ENCODE results near the gene PDE1A.

PDE1A gene

DNA sequence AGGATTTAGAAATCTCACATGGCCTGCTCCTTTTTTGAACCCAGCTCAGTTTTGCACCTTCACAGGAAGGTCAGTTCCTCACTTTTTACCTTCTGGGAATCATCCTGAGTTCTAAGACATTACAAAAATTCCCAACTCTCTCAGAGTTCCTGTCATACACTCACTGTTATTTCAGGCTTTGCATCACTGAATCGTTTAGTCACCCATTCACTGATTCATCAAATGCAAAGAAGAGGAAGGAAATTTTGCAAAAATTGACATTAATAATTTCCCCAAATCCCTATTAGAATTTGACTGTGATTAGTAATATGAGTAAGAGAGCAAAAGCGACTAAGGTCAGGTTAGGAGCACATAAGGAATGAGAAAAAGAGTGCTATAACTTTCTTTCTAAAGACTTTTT lies 197.5 kb downstream of the PDE1A start:
- no peak for DNase-seq (ENCODE audit: low spot score)
- H3K27ac ChIP-seq, result no peak overlapping the region
- TF ChIP-seq CTCF (IDR thresholded peaks at IDR 0.05), result no peak

DNA sequence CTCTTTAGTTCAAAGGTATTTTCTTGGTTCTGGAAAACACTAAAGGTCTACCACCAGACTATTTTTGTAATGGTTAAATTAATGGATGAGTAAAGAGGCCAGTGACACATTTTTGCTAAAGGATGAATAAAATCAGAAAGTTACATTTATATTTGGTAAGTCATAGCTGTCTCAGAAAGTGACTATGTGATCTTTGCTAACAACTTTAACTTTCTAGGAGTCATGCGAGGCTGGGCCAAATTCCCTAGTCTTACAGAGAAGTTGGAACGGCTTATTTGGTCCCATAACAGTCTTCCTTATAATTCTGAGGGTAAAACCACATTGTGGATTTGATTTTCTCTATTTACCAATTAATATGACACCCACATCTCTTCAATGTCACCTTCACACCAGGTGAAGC lies 198.1 kb downstream of the PDE1A start:
- H3K27ac ChIP-seq, result no peak overlapping the region
- TF ChIP-seq CTCF (IDR thresholded peaks at IDR 0.05), result no peak
- no peak overlapping the region for H3K4me3 ChIP-seq
- no peak for DNase-seq (ENCODE audit: low spot score)

More for the DNA sequence above, 197.5 kb downstream of the PDE1A start:
- no peak overlapping the region for H3K4me3 ChIP-seq

- TF ChIP-seq CTCF (IDR thresholded peaks at IDR 0.05), result no peak
- no peak overlapping the region for H3K27ac ChIP-seq
These were observed 198.8 kb downstream of the PDE1A start for GRCh38 chr2:182228073-182228473.

GRCh38 chr2:182226807-182227206 lies 200.0 kb downstream of the PDE1A start:
- DNase-seq (ENCODE audit: low spot score), result no peak
- Histone ChIP-seq H3K4me3 (no peak overlapping the region), H3K27ac (no peak overlapping the region)
- TF ChIP-seq CTCF (IDR thresholded peaks at IDR 0.05), result no peak

More at GRCh38 chr2:182228073-182228473, 198.8 kb downstream of the PDE1A start:
- no peak overlapping the region for H3K4me3 ChIP-seq
- no peak for DNase-seq (ENCODE audit: low spot score)

GRCh38 chr2:182224669-182225068 lies 202.2 kb downstream of the PDE1A start:
- TF ChIP-seq CTCF (IDR thresholded peaks at IDR 0.05), result no peak
- Histone ChIP-seq H3K4me3 (no peak overlapping the region), H3K27ac (no peak overlapping the region)
- no peak for DNase-seq (ENCODE audit: low spot score)

- Histone ChIP-seq H3K27ac (no peak overlapping the region), H3K4me3 (no peak overlapping the region)
- no peak for TF ChIP-seq CTCF (IDR thresholded peaks at IDR 0.05)
- DNase-seq (ENCODE audit: low spot score), result no peak
These were observed 205.8 kb downstream of the PDE1A start for GRCh38 chr2:182220998-182221397.

GRCh38 chr2:182220335-182220734 lies 206.5 kb downstream of the PDE1A start:
- DNase-seq (ENCODE audit: low spot score), result no peak
- TF ChIP-seq CTCF (IDR thresholded peaks at IDR 0.05), result no peak
- H3K27ac ChIP-seq, result no peak overlapping the region
- no peak overlapping the region for H3K4me3 ChIP-seq

Data from coronary artery (tissue), 2 donors.